Calu3 (cell line): Measurements from ENCODE around the gene SEPTIN10. TPM values are rescaled to one million over a fixed set of nuclear protein-coding genes. Genes with fewer than 3 reads are reported as not detected.
"Not testable (repeated sequence)": the region's sequence is repeated elsewhere in the genome, so short reads cannot be mapped to it uniquely, and the experiment has no call there.

Experiments
- BruUV-seq: library from RNA; stranded (reverse); fragments of 400-500 nt; replicated peaks from 2 replicates; lab custom pipeline; 2021; lab: Mats Ljungman, UMichigan
- CTCF ChIA-PET: fragments of 300-600 bp; sonication (Branson Sonifier 250); formaldehyde crosslinking; loops from one replicate; lab custom pipeline; 2022; ENCODE audit warnings: antibody characterized with exemption; lab: Charles Lee
- DNase-seq: peaks from one replicate; pipeline ENCODE4 v3.0.0; 2022
- H3K27ac Mint-ChIP-seq: one replicate; pipeline ENCODE4 v1.8.0; 2022; ENCODE audit warnings: mixed read lengths; ENCODE audit not compliant: unreplicated experiment
- H3K27me3 Mint-ChIP-seq: one replicate; pipeline ENCODE4 v1.8.0; 2022; ENCODE audit warnings: mixed read lengths; ENCODE audit not compliant: unreplicated experiment
- H3K36me3 Mint-ChIP-seq: one replicate; pipeline ENCODE4 v1.8.0; 2022; ENCODE audit warnings: mild to moderate bottlenecking, moderate library complexity, mixed read lengths; ENCODE audit not compliant: insufficient read depth, unreplicated experiment
- H3K4me1 Mint-ChIP-seq: one replicate; pipeline ENCODE4 v1.8.0; 2022; ENCODE audit warnings: mild to moderate bottlenecking, low read depth, mixed read lengths; ENCODE audit not compliant: unreplicated experiment
- H3K4me3 Mint-ChIP-seq: one replicate; pipeline ENCODE4 v1.8.0; 2022; ENCODE audit warnings: mild to moderate bottlenecking, low read depth, moderate library complexity, mixed read lengths; ENCODE audit not compliant: unreplicated experiment
- H3K9me3 Mint-ChIP-seq: one replicate; pipeline ENCODE4 v1.8.0; 2022; ENCODE audit warnings: low read depth, mixed read lengths; ENCODE audit not compliant: unreplicated experiment
- CTCF ChIP-seq: fragments of 200-600 bp; IDR thresholded peaks from one replicate; pipeline ENCODE4 v1.8.0; 2022; ENCODE audit warnings: antibody characterized with exemption; ENCODE audit not compliant: unreplicated experiment
- intact Hi-C: fragments of 100-400 bp; cut with micrococcal nuclease; formaldehyde crosslinking; loops from one replicate; pipeline ENCODE4 v1.10.0; 2022; ENCODE audit not compliant: unreplicated experiment
- total RNA-seq: library from RNA; stranded (reverse); gene quantifications from 2 replicates; pipeline ENCODE4 v1.2.3, GENCODE V29; 2022

Gene SEPTIN10
- total RNA-seq, 1 experiment from 2014 or later = 72.2 TPM

- H3K27ac Mint-ChIP-seq = no peak overlapping the region
- CTCF ChIA-PET = no interaction called here
- intact Hi-C loops = no loop called here
- no peak overlapping the region for H3K4me3 Mint-ChIP-seq
- no peaks in the 10 kb centered on the region for H3K9me3 Mint-ChIP-seq
- no peak for DNase-seq
- no peak for TF ChIP-seq CTCF
- peaks cover 6% of the 10 kb centered on the region for H3K36me3 Mint-ChIP-seq
- no TSS peak for BruUV-seq
- H3K4me1 Mint-ChIP-seq = peaks cover 8% of the 10 kb centered on the region
- peaks cover 9% of the 10 kb centered on the region for H3K27me3 Mint-ChIP-seq
Observed at GRCh38 chr2:109542384-109542783, 71.4 kb downstream of the SEPTIN10 start.

- no TSS peak for BruUV-seq
- CTCF ChIA-PET = interaction anchor here (1.1 kb wide), 1 partner anchor 28 kb away, joined by 3 read pairs; no protein-coding TSS in a partner anchor
Observed at GRCh38 chr2:109538546-109538945, 75.2 kb downstream of the SEPTIN10 start.

GRCh38 chr2:109537565-109538222 is 76.1 kb downstream of the SEPTIN10 start:
- intact Hi-C loops = no loop called here
- peaks cover 18% of the 10 kb centered on the region for H3K27me3 Mint-ChIP-seq
- DNase-seq = no peak
- H3K4me1 Mint-ChIP-seq = peaks cover 14% of the 10 kb centered on the region
- BruUV-seq = no TSS peak
- H3K4me3 Mint-ChIP-seq = no peak overlapping the region
- H3K36me3 Mint-ChIP-seq = no peaks in the 10 kb centered on the region
- TF ChIP-seq CTCF = no peak
- no peak overlapping the region for H3K27ac Mint-ChIP-seq
- H3K9me3 Mint-ChIP-seq = no peaks in the 10 kb centered on the region
- CTCF ChIA-PET = interaction anchor here (1.1 kb wide), 1 partner anchor 27 kb away, joined by 3 read pairs; no protein-coding TSS in a partner anchor

More at GRCh38 chr2:109538546-109538945, 75.2 kb downstream of the SEPTIN10 start:
- peaks cover 18% of the 10 kb centered on the region for H3K27me3 Mint-ChIP-seq
- TF ChIP-seq CTCF = no peak
- H3K4me1 Mint-ChIP-seq = peaks cover 14% of the 10 kb centered on the region
- DNase-seq = no peak
- intact Hi-C loops = no loop called here
- H3K4me3 Mint-ChIP-seq = no peak overlapping the region
- no peaks in the 10 kb centered on the region for H3K9me3 Mint-ChIP-seq
- no peak overlapping the region for H3K27ac Mint-ChIP-seq
- H3K36me3 Mint-ChIP-seq = no peaks in the 10 kb centered on the region

GRCh38 chr2:109536556-109536955 is 77.2 kb downstream of the SEPTIN10 start:
- Mint-ChIP-seq H3K27me3 (peaks cover 18% of the 10 kb centered on the region), H3K4me1 (peaks cover 14% of the 10 kb centered on the region)
- H3K4me3 Mint-ChIP-seq, H3K36me3 Mint-ChIP-seq, H3K27ac Mint-ChIP-seq, BruUV-seq, H3K9me3 Mint-ChIP-seq, intact Hi-C loops, DNase-seq: not testable (repeated sequence)
- CTCF ChIA-PET = interaction anchor here (0.7 kb wide), 1 partner anchor 633 kb away, joined by 3 read pairs; no protein-coding TSS in a partner anchor
